Measurements from ENCODE around the gene TPR.

Gene TPR

DNA sequence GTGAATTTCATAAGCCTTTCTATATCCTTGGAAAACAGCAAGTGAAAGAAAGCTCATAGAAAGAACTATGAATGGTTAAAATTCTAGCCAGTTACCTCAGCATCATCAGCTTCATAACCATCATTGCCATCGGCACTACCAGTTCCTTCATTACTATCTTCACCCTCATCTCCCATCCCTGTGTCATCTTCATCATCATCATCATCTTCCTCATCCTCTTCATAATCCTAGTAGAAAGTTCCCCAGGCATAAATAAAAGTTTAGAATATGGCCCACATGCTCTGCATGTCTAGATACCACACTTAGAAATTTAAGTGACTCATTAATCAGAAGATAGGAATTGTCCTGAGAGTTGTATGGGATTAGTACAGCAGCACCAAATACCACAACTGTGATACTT lies 49.0 kb downstream of the TPR start:
- DNase-seq, result no peak

DNA sequence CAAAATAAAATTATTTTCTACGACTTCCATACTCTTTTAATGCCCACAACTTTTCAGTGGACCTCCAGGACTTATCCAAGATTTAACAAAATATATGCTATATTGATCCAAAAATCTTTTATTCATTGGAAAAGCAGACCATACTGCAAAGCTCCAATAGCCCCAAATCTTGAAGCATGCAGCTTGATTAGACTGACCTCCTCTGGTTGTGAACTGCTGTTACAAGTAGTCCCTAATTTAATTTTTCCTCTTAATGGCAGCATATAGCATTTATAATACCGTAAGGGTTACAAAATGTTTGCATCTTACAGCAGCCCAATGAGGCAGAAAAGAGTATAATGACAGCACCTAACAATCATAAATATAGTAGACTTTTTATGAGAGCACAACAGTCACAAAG lies 49.8 kb downstream of the TPR start:
- no peak for DNase-seq

DNA sequence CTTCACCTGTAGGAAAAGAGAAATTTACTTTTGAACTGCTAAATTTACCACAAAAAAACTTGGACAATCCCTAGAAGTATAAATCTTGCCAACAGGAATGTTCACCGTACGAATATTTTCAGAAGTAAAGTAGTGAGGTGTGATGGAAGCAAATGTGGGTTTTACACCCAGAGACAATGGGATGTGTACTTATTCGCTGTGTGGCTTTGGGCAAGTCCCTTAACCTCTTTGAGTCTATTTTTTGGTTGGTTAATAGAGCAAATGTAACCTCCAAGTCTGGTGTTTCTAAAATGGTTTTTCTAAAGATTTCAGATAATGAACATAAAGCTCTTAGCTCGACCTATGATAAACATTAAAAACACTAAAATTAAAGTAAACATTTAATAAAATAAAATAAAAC lies 51.2 kb downstream of the TPR start:
- DNase-seq, result no peak

DNA sequence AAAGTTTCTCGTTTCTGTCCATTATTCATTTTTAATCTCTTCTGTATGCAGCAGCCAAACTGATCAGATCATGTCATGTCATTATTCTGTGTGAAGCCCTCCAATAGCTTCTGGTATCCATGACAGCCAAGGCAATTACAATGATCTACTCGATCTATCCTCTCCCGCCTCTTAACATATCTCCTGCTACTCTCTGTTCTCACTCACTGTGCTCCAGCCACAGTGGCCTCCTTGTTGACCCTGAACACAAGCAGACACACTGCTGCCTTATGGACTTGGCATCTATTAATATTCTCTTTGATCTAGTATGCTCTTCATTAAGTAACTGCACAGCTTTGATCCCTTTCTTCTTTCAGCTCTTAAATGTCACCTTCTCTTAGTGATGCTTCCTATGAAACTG lies 59.5 kb downstream of the TPR start:
- no peak for DNase-seq

DNA sequence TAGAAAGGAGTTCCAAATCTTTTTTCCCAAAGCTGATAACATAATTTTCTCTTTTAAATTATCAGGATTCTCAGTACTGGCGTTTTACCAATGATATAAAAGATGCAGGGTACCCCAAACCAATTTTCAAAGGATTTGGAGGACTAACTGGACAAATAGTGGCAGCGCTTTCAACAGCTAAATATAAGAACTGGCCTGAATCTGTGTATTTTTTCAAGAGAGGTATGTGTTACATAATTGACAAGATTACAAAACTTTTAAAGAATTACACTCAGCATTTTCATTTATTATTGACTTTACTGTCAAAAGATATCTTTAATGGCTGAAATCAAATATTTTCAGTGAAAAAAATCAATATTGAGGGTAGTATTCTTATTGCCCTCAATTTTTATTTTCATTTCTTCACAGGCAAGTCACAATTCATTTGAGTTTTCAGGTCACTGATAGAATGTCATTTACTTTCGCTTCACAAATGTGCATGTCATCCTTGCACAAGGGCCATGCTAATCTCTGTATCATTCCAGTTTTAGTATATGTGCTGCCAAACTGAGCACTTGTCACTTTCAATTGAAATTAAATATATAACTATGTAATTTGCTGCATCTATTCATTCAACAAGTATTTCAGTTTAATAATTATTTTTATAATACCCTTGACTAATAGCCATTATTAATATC lies 63.5 kb downstream of the TPR start:
- DNase-seq, result no peak

DNA sequence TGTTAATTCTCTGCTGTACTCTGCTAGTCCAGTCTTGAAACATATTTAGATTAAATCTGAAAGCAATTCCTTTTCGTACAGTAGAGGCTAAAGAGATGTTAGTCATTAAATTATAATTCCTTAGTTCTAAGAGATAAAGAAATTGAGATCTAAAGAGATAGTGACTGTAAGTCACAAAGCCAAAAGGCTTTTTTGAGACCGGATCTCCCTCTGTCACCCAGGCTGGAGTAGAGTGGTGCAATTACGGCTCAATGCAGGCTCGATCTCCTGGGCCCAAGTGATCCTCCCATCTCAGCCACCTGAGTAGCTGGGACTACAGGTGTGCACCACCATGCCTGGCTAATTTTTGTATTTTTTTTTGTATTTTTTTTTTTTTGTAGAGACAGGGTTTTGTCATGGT lies 64.7 kb downstream of the TPR start:
- no peak for DNase-seq

DNA sequence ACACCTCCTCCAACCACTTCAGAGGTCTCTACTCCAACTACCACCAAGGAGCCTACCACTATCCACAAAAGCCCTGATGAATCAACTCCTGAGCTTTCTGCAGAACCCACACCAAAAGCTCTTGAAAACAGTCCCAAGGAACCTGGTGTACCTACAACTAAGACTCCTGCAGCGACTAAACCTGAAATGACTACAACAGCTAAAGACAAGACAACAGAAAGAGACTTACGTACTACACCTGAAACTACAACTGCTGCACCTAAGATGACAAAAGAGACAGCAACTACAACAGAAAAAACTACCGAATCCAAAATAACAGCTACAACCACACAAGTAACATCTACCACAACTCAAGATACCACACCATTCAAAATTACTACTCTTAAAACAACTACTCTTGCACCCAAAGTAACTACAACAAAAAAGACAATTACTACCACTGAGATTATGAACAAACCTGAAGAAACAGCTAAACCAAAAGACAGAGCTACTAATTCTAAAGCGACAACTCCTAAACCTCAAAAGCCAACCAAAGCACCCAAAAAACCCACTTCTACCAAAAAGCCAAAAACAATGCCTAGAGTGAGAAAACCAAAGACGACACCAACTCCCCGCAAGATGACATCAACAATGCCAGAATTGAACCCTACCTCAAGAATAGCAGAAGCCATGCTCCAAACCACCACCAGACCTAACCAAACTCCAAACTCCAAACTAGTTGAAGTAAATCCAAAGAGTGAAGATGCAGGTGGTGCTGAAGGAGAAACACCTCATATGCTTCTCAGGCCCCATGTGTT lies 66.6 kb downstream of the TPR start:
- no peak for DNase-seq

DNA sequence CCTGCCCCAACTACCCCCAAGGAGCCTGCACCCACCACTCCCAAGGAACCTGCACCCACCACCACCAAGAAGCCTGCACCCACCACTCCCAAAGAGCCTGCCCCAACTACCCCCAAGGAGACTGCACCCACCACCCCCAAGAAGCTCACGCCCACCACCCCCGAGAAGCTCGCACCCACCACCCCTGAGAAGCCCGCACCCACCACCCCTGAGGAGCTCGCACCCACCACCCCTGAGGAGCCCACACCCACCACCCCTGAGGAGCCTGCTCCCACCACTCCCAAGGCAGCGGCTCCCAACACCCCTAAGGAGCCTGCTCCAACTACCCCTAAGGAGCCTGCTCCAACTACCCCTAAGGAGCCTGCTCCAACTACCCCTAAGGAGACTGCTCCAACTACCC lies 67.6 kb downstream of the TPR start:
- no peak for DNase-seq

DNA sequence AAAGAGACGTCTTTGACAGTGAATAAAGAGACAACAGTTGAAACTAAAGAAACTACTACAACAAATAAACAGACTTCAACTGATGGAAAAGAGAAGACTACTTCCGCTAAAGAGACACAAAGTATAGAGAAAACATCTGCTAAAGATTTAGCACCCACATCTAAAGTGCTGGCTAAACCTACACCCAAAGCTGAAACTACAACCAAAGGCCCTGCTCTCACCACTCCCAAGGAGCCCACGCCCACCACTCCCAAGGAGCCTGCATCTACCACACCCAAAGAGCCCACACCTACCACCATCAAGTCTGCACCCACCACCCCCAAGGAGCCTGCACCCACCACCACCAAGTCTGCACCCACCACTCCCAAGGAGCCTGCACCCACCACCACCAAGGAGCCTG lies 68.5 kb downstream of the TPR start:
- no peak for DNase-seq

DNA sequence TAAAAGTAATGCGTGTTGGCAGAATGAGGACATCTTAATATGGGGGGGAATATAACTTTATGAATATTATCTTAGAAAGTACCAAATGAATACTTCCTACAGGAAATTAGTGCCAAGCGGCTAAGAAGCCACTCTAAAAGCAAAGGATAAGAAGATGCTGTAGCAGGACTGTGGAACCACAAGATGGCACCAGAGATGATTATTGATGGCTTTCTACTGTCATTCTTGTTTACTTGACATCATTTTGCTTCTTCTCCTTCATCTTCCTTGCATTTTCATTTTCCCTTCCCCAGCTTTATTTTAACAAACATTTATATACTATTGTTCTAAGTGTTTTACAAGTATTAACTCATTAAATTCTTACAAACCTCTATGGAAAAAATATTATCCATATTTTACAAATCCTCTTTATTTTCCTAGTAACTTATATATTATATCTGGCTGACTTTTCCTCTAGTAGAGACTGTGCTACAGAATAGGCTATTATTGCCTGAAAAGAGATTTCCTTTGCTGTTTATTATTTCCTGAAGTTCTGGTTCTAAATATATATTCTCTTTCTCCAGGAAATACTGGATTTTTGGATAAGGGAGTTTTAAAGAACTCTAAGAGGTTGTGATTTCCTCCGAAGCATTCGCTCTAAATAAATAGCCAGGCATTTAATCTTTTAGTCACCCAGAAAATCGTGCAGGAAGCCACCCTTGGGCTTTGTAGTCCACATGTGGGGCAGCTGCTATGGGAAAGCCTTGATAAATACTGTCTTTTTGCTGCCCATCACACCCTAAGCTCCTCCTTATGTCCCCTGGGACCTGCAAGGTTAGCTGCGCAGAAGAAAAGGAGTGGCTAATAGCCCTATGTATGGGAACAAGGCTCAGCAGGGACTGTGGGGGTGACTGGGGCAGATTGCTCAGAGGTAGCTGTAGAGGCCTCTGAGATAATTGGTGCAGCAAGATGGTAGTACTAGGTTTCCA lies 69.8 kb downstream of the TPR start:
- DNase-seq, result no peak

DNA sequence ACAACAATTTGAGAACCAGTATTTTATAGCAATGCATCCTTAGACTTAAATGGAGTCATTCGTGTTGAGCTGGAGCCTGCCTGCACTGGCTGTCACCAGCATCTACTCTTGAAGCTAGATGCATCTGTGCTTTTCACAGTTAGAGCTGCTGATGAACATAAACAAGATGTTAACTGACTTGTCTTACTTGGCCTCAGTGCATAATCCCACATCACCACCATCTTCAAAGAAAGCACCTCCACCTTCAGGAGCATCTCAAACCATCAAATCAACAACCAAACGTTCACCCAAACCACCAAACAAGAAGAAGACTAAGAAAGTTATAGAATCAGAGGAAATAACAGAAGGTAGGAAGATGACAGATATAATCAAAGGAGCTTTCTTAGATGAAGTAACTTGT lies 71.1 kb downstream of the TPR start:
- no peak for DNase-seq

DNA sequence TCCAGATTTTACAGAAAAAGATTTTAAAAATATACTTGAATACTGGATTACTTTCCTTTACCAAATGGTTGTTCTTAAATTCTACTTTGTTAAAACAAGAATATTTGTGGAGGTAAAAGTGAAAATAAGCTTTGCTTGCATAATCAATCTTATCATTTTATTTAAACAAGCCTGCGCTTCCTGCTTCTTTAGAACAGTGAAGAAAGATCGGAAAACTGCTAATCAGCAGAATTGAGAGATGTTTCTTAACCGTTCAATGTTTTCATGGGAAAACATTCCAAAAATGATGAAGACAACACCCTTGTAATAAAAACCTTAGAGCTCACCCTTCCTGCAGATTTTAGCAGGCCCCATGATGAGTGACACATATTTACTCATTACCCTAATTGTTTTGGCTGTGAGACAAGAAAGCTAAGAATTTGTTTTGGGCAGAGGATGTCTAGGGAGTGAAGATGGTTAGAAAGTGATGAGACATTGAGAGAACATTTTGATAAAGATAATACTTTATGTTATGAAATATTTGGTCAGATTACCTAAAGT lies 72.6 kb downstream of the TPR start:
- no peak for DNase-seq

DNA sequence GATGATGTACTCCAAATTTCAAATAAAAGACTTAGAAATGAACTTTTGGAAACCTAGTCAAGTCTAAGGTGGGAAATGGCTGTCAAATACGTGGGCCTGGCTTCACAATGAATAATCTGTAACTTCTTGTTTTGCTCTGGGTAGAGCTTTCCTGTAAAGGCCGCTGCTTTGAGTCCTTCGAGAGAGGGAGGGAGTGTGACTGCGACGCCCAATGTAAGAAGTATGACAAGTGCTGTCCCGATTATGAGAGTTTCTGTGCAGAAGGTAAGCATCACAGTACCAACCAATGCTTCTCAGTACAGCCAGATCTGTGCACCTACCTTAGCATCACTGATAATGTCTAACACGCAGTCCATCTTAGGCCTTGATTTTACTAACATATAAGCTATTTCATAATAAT lies 73.6 kb downstream of the TPR start:
- DNase-seq, result no peak

DNA sequence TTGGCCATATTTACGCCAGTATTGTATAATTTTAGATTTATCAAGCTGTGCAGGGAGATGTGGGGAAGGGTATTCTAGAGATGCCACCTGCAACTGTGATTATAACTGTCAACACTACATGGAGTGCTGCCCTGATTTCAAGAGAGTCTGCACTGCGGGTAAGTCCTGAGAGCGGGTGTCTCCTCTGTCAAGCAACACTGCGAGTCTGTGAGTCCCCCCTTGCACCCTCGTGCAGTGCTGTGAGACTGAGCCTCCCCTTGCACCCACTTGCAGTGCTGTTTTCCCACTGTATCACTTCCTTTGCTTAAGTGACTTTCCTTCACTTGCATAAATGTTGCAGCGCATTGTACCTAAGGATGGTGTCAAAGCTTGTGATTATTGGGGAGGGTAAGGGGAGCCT lies 75.0 kb downstream of the TPR start:
- DNase-seq, result no peak

DNA sequence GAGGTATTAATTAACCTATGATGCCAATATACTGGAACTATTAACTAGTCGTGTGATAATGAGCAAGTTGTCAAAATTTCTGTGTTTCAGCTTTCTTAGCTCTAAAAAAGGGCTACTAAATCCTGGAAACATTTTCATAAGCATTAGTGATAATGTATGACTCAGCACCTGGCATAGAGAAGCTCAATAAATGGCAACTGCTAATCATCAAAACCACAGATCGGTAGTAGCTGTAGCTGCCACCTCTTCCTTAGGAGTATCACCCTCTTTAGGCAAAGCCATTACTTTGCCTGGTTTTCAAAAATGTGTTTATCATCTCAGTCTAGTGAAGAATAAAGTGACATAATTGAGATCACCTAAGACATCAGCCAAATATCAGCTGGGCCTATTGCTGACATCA lies 75.5 kb downstream of the TPR start:
- DNase-seq, result no peak

DNA sequence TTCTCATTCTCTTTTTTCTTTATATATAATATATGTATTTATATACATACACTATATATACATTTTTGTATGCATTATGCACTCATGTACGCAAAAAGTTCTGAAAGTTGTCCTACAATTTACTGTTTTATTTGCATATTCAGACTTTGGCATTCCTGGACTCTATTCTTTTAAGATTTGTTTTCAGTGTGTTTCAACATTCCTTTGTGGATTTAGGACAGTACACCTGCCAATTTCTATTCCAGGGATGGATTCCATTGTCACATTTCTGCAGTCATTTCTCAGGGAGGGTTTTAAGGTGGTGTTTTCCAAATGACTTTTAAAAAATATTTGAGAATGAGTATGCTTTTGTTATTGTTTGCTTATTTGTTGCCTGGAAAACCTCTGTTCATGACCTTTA lies 76.2 kb downstream of the TPR start:
- DNase-seq, result no peak

DNA sequence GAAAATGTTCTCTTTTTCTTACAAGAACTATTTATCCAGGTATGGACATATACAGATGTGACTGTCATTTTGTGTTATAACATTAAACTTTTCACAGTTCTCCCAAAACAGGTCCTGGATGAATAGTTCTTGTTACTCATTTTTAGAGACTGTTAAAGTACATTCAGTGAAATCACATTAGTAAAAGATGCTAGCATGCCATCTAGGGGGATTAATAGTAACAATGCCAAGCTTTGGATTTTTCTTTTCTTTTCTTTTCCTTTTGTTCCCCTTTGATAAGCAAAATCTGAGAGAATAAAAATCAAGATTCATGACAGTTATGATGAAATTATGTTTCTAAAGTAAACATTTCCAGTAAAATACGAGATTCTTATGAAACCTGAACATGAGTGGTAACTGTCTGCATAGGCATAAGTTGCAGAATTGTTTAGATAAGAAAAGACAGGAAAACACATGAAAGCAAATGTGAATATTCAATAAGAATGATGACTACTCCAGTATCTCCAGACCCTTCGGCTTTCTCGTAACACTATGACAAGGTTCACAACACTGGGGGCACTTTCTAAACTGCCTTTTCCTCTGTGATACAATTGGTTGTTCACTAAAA lies 77.5 kb downstream of the TPR start:
- DNase-seq, result no peak

DNA sequence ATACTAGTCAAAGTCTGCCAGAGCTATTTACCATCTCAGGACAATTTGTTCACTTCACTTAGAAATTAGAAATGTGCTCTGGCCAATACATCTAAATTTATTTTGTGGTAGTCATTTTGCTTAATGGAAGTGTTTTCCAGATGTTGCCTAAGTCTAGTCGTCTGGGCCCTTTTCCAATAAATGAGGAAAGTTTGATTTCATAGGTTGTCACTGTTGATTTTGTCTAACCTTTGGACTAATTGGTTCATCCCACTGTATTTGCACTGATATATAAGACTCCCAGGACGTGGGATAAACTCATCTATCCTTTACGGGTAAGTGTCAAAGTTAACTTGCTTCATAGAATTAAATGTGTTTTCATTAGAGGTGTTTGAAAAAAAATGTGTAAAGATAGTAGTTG lies 79.1 kb downstream of the TPR start, which contains the start of gene PRG4:
Gene PRG4, plus strand, starts transcription at position 300 of the 400 bp plus-strand sequence.
- DNase-seq, result no peak

DNA sequence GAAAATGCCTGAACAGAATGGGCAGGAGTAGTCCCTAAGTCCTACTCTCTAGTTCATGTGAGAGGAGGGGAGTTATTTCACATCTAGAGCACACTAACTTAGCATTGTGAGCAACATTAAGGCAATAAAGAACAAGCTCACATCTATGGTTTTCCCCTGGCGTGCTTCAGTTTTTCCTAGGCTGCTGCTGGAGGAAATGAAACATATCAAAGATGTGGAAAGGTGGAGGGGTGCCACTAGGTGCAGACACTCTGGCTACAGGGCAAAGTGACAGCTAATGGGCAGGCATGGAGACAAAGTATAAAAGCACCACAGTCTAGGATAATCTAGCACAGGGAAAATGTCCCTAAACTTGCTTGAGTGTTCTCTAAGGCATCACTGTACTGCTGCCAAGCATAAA lies 82.2 kb downstream of the TPR start:
- no peak for DNase-seq

DNA sequence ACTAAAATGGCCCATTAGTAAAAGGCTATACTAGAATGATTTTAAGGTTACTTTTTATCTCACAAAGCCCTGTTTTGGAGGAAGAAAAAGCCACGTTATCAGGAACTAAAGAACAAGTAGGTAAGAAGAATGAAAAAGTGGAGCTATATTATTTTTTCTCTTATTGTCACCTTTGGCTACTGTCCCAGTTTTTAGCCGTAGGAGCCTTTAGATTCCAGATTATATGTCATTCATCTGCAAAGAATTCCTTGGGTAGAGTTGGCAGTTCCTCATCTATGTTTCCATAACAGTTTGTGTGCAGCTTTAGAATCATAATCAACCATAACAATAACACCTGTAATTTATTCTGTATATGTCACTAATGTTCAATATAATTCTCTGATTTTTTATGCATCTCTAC lies 83.8 kb downstream of the TPR start:
- DNase-seq, result no peak

DNA sequence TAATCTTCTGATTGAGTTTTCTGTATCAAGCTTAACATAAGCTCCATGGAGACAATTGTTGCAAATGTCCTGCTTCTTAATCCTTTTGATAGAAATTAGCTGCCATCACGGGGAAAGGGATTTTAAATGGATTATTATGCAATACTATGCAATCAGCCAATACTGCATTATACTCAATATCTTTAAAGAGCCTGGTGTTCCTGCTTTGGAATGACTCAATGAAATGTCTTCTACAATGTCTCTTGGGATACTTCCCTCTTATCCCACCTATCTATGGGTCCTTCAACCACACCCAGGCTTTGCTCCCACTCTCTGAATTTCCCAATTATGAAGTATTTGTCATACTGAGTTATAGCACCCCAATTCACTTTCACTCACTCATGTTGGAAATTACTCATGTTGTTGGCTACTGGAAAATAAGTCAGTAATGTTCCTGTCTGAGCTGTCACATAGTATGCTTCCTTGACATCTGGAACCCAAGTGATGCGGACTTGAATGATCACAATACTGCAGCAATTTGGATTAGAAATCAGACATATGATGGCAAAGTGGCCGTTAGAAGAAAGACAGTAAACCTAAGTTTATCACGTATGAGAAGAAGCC lies 85.0 kb downstream of the TPR start:
- DNase-seq, result no peak

DNA sequence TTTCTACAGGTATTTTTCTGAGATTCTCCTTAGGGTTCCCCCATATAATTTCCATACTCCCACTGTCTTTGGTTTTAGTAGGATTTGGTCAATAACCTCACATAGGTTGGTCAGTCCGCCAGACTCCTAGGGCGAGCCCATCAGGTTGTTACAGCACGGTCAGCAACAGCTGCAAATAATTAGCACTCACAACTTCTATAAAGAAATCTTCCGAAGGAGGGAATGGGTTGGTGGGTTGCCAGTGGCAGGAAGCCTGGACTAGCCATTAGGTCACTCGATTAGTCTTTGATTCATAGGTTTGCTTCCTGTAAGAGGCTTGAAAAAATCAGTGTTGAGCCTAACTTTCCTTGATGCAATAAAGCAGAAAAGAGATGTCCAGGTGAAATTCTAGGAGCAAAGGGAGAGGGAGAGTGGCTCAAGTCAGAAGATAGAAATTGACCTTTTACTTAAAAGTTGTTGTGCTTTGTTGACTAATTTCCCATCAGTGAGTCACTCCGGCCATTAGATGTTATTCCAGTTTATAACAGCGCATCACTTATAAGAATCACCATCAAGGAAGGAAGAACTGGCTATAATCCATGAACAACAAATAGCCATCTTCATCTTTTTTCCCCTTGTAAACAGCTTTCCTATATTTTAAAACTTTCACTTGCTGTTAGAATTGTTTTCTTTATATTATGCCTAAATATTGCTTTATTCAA lies 88.3 kb downstream of the TPR start:
- no peak for DNase-seq
